Measurements from ENCODE around the gene CRHR1.

CRHR1 gene

DNA sequence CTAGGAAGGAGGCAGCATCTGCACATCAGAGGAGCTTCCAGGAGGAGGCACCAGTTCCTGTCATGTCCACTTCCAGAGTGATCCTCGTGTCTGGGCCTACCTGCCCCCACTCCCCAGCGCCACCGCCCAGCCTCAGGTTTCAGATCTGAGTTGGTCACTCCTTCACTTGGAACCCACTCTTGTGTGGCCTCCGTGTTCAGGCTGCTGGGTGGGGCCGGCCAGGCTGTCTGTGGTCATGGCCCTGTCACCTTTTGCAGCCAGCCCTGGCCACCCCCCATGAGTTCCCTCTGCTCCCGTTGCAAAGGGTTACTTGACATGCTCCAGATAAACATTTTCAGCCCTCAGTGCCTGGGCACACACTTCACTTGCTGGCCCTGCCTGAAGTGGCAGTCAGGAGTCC is 33.9 kb downstream of the CRHR1 start:
- FAIRE-seq (no peak), DNase-seq (ENCODE audit: extremely low spot score, insufficient read length, low read depth) (no peak)

DNA sequence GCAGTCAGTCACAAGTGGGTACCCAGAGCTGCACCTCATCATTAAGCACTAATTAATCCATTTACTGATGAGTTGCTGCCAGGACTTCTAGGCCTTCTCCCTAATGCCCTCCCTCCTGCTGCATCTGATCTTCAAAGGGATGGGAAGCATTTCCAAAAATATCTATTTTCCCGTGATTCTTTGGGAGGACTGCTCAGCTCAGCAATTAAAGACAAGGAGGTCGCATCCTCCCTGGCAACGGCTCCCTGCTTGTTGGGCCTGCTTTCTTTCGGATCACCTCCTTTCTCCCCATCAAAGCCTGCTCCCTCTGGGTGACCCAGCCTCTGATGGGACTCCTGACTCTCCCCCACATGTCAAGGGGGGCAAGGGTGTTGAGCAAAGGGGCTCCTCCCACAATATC is 34.6 kb downstream of the CRHR1 start:
- FAIRE-seq (no peak), DNase-seq (ENCODE audit: extremely low spot score, insufficient read length, low read depth) (no peak)

DNA sequence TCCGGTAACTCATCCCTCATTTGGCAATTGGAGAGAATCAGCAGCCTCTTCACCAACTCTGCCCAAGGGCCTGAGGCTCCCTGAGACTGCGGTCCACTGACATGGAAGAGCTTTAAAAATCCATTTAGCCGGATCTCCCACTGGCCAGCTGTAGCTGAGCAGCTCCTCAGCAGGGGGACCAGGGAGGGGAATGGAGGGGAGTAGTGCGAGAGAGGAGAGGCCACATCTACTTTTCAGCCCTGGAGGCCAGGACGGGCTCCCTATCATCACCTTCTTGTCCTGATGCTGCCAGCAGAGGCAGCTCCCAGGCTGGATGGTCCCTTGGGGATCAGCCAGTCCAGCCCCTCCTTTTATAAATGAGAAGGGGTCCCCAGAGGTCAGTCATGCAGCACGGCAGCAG is 35.5 kb downstream of the CRHR1 start:
- FAIRE-seq = no peak
- DNase-seq (ENCODE audit: extremely low spot score, insufficient read length, low read depth) = no peak

DNA sequence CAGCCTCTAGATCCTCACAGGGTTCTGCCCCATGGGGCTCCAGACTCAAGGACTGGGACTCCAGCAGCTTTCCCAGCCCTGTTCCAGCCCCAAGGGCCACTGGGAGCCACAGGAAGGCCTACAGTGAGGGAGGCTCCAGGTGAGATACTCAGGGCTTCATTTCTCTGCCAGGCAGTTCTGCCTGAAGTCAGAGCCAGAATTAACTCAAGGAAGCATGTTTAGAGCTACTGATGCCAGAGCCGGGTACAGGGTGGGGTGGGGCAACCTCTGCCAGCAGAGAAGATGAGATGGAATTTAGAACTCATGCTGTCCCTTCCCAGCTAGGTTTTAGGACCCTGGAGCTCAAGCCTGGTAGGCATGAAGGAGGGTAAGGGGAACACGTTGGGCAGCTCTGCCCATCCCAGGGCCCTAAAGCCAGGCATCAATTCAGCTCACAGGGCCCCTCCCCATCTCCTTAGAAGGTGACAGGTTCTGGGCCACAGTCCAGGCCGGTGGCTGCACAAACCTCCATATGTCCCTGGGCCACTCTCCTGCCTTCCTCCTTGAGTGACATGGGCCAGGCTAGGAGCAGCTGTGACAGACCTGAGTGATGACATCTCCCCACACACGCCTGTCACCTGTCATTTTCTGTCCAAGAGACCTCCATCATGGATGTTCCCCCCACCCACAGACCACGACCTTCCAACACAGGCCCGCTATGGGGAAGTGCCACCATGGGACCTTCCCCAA is 36.1 kb downstream of the CRHR1 start:
- FAIRE-seq = no peak
- DNase-seq (ENCODE audit: extremely low spot score, insufficient read length, low read depth) = no peak

DNA sequence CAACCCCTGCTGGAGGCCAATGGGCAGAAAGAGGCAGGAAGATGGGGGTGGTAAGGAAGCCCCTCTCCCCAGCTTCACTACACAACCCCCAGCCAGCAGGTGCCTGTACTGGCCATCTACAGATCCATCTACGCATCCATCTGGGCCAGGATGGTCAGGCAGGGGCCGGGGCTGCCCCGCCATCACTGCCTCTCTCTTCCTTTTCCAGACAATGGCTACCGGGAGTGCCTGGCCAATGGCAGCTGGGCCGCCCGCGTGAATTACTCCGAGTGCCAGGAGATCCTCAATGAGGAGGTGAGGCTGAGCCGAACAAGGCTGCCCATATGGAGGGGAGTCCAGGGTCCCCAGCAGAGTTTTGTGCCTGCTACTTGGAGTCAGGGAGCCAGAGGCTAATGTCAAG is 37.0 kb downstream of the CRHR1 start:
- no peak for FAIRE-seq
- DNase-seq (ENCODE audit: extremely low spot score, insufficient read length, low read depth) = no peak

DNA sequence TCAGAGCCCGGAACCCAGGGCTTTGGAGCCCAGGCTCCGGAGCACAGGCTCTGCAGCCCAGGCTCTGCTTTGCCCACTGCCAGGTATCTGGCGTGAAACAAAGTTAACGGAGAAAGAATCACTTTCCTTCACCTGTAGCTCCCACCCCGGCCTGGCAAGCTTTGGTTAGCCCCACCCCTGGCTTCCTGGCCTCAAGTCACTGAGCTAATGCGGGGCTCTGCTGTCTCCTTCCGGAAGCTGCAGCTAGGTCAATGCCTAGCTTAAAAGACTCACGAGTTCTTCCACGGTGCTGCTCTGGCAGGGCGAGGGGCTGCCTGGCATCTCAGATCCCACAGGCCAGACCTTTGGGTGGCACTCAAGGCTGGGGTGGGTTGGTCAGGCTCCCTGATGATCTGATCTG is 39.5 kb downstream of the CRHR1 start:
- DNase-seq (ENCODE audit: extremely low spot score, insufficient read length, low read depth) (no peak), FAIRE-seq (no peak)

DNA sequence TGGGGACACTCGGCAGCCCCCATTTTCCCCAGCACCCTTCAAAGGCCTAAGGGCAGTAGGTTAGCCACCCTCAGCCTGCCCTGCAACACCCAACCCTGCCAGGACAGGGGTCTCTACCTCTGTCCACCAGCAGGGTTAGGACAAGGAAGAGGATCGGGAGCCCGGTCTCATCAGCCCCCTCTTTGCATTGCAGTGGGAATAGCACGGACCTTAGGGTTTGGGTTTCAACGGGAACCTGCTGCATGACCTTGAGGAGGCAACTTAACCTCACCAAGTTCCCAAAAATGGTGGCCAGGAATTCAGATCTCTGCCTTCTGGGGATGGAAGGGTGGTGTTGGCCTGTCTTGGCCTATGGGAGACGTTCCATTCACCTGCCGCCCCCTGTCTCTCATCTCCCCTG is 40.4 kb downstream of the CRHR1 start:
- DNase-seq (ENCODE audit: extremely low spot score, insufficient read length, low read depth) (no peak), FAIRE-seq (no peak)

DNA sequence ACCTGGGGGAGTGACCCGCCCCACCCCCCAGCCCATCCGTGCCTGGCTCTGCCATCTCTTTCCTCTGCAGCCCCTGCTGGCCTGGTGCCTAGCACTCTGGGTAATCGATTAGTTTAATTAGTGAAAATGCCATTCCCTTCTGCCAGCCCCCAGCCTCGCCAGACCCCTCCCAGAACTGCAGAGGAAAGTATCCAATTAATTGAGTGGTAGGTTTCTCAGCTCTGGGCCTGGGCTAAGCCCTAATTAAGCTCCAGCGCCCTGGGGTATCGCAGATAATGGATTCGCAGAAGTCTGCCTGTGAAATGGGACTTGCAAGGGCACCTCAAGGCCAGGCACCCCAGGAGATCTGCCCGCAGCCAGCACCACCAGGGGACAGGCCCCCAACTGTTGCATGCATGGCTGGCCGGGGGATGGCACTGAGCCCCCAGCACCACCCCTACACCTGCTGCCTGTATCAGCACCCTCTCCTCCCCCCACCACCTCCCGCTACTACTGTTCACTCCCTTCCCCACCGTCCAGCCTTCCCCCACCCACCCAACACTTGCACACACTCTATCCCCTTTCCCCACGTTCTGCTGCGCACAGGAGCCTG is 40.9 kb downstream of the CRHR1 start:
- no peak for FAIRE-seq
- peak; percentile 22 for DNase-seq (ENCODE audit: extremely low spot score, insufficient read length, low read depth)

DNA sequence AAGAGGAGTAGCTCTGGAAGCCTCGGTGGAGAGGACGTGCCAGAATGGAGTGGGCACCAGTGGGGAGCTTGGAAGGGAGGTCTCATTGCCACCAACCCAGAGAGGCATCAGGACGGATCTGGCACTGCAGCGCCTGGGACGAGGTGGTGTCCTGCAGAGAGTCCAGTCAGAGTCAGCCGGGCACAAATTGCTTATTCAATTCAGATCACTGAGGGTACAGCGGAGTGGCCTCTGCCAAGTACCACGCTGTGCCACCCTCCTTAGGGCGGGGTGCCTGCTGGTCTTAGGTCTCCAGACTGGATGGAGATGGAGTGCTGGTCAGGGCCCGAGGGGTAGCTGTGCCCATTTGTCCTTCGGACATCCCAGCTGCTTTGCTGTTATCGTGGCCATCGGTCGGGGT is 41.7 kb downstream of the CRHR1 start:
- no peak for DNase-seq (ENCODE audit: extremely low spot score, insufficient read length, low read depth)
- FAIRE-seq = no peak

DNA sequence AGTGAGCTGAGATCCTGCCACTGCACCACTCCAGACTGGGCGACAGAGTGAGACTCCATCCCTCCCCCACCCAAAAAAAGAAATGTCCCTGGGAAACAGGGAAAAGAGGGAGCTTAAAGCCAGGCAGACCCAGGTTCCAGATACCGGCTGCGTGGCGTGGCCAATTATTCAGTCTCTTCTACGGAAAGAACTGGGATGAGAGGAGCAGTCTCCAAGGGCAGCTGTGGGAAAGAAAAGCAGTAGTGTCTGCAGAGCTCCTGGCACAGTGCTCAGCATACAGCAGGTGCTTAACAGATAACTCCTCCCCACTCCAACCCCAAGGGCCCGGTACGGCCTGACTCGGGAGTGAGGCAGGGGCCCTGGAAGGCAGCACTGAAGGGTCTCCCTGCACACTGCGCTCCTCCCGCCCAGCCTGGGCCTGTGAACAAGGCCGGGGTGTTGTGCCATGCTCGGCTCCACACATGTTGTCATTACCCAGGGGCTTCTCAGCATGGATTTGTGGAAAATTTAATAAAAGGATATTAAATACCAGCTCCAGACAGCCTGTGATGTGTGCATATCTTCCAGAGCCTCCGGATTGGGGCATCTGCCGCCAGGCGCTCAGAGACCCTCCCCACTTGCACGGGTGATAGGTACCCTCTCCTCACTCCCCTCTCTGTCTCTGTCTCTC is 42.9 kb downstream of the CRHR1 start:
- no peak for FAIRE-seq
- DNase-seq (ENCODE audit: extremely low spot score, insufficient read length, low read depth) = no peak

DNA sequence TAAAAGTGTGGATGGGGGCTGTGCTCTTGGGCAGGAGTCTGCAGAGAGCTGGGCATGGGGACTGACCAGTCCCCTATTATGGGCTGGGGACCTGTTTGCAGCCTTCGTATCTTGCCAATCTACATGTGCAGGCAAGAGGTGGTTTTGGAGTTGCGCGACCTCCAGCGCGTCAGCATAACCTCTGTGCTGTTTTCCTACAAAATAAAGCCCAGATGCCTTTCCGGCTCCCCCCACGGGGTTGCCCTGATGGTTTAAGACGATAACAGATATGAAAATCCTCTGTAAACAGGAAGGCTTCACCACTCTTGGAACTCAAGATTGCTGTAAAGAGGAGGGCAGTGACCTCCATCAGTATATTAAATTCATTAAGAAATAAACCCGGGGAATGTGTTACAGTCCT is 44.1 kb downstream of the CRHR1 start:
- FAIRE-seq (no peak), DNase-seq (ENCODE audit: extremely low spot score, insufficient read length, low read depth) (no peak)

DNA sequence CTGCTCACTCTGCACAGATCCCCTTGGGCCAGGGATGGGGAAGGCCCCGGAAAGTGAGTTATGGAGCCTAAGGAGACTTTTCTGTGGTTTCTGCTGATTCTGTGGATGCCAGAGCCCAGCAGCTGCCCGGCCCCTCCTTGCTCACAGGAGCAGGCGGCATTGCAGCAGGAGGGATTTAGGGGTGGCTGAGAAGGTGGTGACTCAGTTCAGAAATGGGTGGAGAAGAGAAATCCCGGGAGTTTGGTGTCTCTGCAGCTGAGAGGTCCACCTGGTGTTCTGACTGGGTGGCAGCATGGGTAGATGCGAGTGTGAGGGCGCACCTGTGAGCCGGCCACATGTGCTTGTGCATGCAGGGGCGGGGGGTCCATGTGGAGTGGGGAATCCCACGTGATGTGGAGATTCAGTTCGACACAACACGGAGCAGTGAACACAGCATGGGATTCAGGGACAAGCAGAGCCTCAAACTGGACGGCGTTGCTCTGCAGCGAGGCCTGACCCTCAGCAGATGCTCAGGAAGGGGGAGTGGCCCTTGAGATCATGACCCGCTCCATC is 44.5 kb downstream of the CRHR1 start:
- DNase-seq (ENCODE audit: extremely low spot score, insufficient read length, low read depth) (no peak), FAIRE-seq (no peak)

DNA sequence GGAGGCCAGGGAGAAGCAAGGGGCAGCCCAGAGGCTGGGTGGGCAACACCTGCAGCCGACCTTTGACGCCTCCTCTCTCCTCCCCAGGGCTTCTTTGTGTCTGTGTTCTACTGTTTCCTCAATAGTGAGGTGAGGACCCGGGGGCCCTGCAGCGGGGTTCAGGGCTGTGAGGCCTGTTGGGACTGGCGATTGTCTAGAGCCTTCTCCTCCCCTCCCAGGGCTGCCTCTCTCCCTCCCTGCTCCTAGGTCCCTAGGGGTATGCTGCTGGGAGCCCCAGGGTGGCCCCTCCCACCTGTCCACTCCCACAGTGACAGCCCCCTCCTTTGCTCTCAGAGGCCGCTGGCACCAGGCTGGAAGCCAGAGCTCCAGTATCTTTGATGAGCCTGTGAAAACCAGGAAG is 49.8 kb downstream of the CRHR1 start:
- FAIRE-seq = no peak
- DNase-seq (ENCODE audit: extremely low spot score, insufficient read length, low read depth) = no peak

DNA sequence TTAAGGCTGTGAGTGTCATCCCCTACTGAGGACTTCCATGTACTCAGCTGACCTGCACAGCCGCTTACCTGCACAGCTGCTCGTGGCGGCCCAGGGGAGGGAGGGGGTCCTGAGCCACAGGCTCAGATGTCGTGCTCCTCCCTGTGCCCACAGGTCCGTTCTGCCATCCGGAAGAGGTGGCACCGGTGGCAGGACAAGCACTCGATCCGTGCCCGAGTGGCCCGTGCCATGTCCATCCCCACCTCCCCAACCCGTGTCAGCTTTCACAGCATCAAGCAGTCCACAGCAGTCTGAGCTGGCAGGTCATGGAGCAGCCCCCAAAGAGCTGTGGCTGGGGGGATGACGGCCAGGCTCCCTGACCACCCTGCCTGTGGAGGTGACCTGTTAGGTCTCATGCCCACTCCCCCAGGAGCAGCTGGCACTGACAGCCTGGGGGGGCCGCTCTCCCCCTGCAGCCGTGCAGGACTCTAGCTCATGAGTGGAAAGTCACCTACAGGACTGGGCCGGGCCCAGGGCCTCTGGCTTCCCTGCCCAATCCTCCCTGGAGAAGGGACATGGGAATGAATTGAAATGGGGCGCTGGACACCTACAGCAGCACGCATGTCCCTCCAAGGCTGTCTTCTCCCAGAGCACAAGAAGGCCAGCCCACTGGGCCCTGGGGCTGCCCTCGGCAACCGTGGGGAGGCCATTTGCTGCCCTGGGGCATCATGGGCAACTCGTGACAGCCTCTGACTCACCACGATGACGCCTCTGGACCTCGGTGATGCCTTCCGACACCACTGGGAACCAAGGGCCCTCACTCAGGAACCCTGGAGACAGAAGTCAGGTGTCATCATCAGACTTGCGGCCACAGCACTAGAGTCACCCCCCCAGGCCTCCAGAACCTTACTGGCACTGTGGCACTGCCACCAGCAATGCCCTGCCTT is 50.6 kb downstream of the CRHR1 start:
- FAIRE-seq (no peak), DNase-seq (ENCODE audit: extremely low spot score, insufficient read length, low read depth) (no peak)

DNA sequence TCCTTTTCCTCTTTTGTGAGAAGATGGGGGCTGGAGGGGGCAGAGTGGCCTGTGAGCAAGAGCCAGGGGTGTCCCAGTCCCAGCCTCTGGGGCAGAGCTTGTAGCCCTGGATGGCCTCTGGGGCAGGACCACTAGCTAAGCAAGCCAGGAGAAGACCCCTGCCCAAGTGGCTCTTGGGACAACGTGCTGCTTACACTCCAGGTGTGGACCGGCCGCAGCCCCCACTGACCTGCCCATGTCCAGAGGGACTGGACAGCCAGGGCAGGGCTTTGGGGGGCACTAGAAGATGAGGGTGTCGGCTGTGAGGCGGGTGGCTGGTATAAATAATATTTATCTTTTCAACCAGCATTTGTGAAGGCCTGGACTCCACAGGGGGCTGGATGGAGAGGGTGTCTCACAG is 51.4 kb downstream of the CRHR1 start:
- FAIRE-seq = no peak

DNA sequence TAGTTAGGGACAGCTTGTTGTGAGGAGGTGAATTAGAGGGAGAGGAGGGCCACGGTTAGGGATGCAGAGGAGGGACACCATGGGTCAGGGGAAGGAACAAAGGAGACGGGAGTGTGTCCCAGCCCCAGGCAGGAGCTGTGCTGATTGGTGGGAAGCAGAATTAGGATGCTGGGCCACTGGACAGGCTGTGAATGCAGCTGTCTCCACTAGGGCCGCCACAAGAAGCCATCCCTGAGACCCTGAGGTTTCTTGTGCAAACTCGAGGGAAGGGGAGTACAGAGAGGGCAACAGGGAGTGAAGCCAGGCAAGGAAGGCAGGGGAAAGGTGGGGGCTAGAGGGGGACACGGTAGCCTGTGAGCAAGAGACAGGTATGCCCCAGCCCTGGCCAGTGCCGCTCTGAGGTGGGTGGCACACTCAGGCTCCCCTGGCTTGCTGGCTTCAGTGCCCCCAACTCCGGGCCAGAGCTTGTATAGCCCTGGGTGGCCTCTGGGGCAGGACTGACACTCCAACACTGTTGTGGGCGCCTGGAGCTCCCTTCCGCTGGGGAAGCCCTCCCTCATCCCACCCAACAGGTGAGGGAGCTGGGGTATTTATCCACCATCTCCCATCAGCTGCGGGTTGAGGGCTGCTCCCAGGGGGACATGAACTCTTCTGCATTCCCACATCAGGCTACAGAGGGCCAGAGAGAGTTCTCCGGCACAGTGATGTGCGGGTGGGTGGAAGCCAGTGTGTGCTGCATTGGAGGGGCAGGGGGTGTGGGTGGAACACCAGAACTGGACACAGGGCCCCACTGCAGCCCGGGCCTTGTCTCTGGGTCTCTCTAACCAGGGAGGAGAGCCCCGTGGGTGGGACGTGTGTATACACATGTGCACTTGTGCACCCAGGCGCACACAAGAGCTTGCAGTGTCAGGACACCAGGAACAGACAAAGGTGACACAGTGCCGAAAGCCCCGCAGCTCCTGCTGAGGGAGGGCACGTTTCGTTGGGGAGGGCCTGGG is 52.2 kb downstream of the CRHR1 start:
- DNase-seq (ENCODE audit: extremely low spot score, insufficient read length, low read depth) (no peak), FAIRE-seq (no peak)

More for the DNA sequence above, 51.4 kb downstream of the CRHR1 start:
- DNase-seq (ENCODE audit: extremely low spot score, insufficient read length, low read depth) = no peak

DNA sequence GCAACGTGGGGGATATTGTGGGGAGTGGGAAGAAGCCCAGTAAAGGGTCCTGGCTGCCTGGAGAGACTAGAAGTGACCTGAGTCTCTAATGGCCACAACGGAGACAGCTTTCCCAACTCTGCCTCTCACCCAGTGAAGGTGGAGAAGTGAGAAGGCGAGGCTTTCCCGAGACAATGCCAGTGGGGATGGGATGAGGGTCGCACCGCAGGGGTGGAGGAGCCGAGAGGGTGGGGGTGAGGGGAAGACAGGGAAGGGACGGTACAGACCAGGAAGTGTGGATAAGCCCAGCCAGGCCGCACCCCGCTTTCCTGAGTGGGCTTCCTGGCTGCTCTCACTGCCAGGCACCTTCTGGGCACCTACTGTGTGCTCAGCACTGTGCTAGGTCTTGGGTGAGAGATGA is 53.1 kb downstream of the CRHR1 start:
- FAIRE-seq (no peak), DNase-seq (ENCODE audit: extremely low spot score, insufficient read length, low read depth) (no peak)

DNA sequence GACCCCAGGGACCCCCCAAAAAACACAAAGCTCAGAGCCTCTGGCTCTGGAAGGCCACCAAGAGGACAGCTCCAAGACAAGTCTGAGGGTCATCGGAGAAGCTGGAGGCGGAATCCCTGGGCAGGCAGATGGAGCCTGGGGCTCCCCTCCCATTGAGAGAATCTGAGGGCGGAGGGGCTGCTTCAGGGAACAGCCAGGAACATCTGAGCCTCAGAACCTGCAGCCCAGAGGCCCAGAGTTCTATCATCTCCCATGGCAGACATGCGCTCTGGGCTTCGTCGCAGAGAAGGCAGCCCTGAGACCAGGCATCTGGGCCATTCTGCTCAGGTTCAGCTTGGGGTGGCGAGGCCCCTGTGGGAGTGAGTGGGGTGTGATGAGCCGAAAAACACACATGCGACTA is 53.5 kb downstream of the CRHR1 start:
- FAIRE-seq = no peak

DNA sequence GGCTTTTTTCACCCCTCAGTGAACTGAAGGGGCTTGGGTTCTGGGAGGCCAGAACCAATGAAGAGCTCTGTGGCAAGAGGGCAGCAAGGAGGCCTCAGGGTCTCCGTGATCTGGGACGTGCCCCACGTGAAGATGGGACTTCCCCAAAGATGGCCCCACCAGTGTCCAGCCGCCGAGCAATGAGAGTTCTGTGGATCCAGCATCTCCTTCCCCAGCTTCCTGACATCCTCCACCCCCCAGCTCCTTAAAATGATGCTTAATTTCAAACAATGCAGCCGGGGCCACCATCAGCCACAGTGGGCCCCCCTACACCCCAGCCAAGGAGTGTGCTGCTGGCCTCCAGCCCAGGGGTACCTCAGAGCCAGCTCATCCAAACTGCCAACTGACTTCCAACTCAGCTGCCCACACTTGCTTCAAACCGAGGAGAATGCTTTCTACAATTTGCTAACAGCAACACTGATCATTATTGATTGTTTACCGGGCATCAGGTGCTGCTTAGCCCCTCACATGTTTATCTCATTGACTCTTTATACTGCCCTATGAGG is 54.7 kb downstream of the CRHR1 start:
- DNase-seq (ENCODE audit: extremely low spot score, insufficient read length, low read depth) = no peak
- FAIRE-seq = no peak

More for the DNA sequence above, 53.5 kb downstream of the CRHR1 start:
- DNase-seq (ENCODE audit: extremely low spot score, insufficient read length, low read depth) = no peak

All from GM18507 (cell line).